Spleen (tissue), 11 donors: Measurements from ENCODE around the gene TKFC. TPM values are rescaled to one million over a fixed set of nuclear protein-coding genes. Genes with fewer than 3 reads are reported as not detected.

Experiments used
- DNase-seq: peaks from one replicate; pipeline ENCODE4 v3.0.0-alpha.2; 2020
- H3K27ac ChIP-seq, 8 donors: fragments of 200-600 bp; sonication (generic) in 7 of 8; 1 replicate in 4 of 8; 2 replicates in 4 of 8; pipeline versions ENCODE4 v1.5.0 to v1.8.0; 2016 to 2021; ENCODE audit warnings: inconsistent platforms in 4 of 8, mild to moderate bottlenecking in 4 of 8, moderate library complexity in 1 of 8
- H3K27me3 ChIP-seq, 7 donors: fragments of 200-600 bp; sonication (generic) in 6 of 7; replicated peaks in 1 of 7; 1 replicate in 4 of 7; 2 replicates in 3 of 7; pipeline versions ENCODE4 v1.5.0 to v1.8.0; 2016 to 2021; ENCODE audit warnings: inconsistent platforms in 3 of 7, mild to moderate bottlenecking in 1 of 7
- H3K36me3 ChIP-seq, 6 donors: fragments of 200-600 bp; sonication (generic) in 5 of 6; 1 replicate in 4 of 6; 2 replicates in 2 of 6; pipeline versions ENCODE4 v1.5.0 to v1.8.0; 2016 to 2021; ENCODE audit warnings: inconsistent platforms in 2 of 6
- H3K4me1 ChIP-seq, 6 donors: fragments of 200-600 bp; sonication (generic) in 5 of 6; 1 replicate in 3 of 6; 2 replicates in 3 of 6; pipeline versions ENCODE4 v1.5.0 to v1.8.0; 2016 to 2021; ENCODE audit warnings: inconsistent platforms in 3 of 6
- H3K4me3 ChIP-seq, 8 donors: fragments of 200-600 bp; sonication (generic) in 7 of 8; 1 replicate in 4 of 8; 2 replicates in 4 of 8; pipeline versions ENCODE4 v1.5.0 to v1.8.0; 2016 to 2021; ENCODE audit warnings: inconsistent platforms in 4 of 8, mild to moderate bottlenecking in 4 of 8, moderate library complexity in 2 of 8
- H3K9me3 ChIP-seq, 8 donors: fragments of 200-600 bp; sonication (generic) in 7 of 8; 1 replicate in 4 of 8; 2 replicates in 4 of 8; pipeline versions ENCODE4 v1.5.0 to v1.8.0; 2016 to 2021; ENCODE audit warnings: inconsistent platforms in 4 of 8
- CTCF ChIP-seq, 11 experiments: fragments of 200-600 bp in 7 of 11; fragments of 450-650 bp in 4 of 11; sonication (generic) in 4 of 11; IDR thresholded peaks in 8 of 11; conservative IDR thresholded peaks in 3 of 11; 1 replicate in 7 of 11; 2 replicates in 4 of 11; pipeline versions ENCODE4 v1.4.0 to v1.8.0; 2016 to 2021; ENCODE audit warnings: antibody characterized with exemption in 11 of 11, inconsistent platforms in 4 of 11, mild to moderate bottlenecking in 1 of 11
- POLR2A ChIP-seq, 3 donors: fragments of 450-650 bp; IDR thresholded peaks; one replicate each; pipeline ENCODE4 v1.5.1; 2017; ENCODE audit warnings: antibody characterized with exemption in 3 of 3, mild to moderate bottlenecking in 1 of 3
- POLR2AphosphoS5 ChIP-seq, 3 donors: sonication (generic); formaldehyde crosslinking; IDR thresholded peaks; one replicate each; pipeline ENCODE4 v1.5.1; 2017; ENCODE audit warnings: antibody characterized with exemption in 3 of 3
- WGBS, 5 donors: extraction: QIAGEN DNeasy Blood & Tissue Kit in 3 of 5; methylation state at CpG; one replicate each; pipeline versions ENCODE4 v1.1.5 to v1.1.7; 2013 to 2018; 5-methylcytosine and 5-hydroxymethylcytosine counted together
- intact Hi-C: fragments of 100-400 bp; cut with DNase I; formaldehyde crosslinking; loops from one replicate; pipeline ENCODE4 v1.15.0; 2023; ENCODE audit warnings: low total_unique reads
- polyA plus RNA-seq, 3 donors: library from polyadenylated mRNA; stranded (reverse); fragments of 200-250 nt; gene quantifications; one replicate each; pipeline ENCODE4 v1.2.1, GENCODE V29; 2013
- total RNA-seq, 7 donors: library from RNA; depleted of rRNA in 3 of 7; stranded (reverse); fragments of >200 nt in 3 of 7; fragmentation: NEBNext Ultra II Directional in 4 of 7; extraction: Animal tissue kit (Norgen Biotek cat#: 25700) in 4 of 7; gene quantifications; one replicate each; pipeline versions ENCODE4 v1.1.0 to v1.2.1, GENCODE V29; 2016 to 2021
- donor health status: healthy with polysubstance abuse.
- donor health status: DM: no; HTN: no; CAD: no; lungs with moderate emphysema.
- donor health status: DM: no; HTN: no; CAD: no.
- donor health status: Bipolar disorder and iron deficiency.
- donor health status: healthy.
- donor health status: DM: no; HTN: no; CAD: no.
- donor health status: DM: yes; HTN: yes; CAD: no.

The TKFC gene
- total and polyA plus RNA-seq, 10 donors = 30.6 to 61.5 (median 34.9) TPM

DNA sequence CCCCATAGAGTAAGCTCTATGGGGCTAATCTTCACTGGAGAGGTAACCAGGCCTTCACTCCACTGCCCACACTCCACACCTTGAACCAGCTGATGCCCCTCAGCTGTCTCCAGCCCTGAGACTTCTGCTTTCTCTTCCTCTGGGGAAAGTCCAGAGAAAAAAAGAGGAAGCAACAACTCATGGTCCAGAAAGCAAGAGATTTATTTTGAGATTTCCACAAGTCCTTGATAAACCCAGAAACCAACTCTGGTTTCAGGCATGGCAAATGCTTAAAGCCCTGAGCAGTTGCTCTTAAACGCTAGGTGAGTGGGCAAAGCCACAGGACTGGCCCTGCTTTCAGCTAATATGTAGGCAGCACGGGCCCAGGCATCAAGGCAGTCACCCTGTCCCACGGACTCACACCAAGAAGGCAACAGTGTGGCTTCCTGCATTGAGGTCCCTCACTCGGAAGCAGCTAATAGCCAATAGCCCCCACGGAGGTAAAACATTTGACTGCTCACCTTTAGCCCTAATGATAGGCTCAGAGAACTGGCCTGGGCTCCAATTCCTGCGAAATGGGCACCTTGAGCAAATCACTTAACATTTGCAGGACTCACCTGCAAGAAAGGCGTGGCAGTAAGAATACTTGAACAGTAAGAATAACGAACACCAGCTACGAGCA is 24.3 kb downstream of the TKFC start:
- peak in 2 of 3 donors; percentile 53 to 80 for TF ChIP-seq POLR2AphosphoS5 (IDR thresholded peaks at IDR 0.05)
- TF ChIP-seq CTCF (IDR thresholded peaks at IDR 0.05 in 8 of 11, conservative IDR thresholded peaks at IDR 0.05 in 3 of 11) = no peak
- no peak for TF ChIP-seq POLR2A (IDR thresholded peaks at IDR 0.05)
- Histone ChIP-seq H3K36me3 (peaks cover 0 to 42% (median 22%) of the 10 kb centered on the region in 6 donors), H3K4me3 (peak overlapping the region in 2 of 8 donors; percentile 26 to 63), H3K27ac (peak overlapping the region; percentile 63 to 100 (median 88)), H3K4me1 (peaks cover 31 to 92% (median 80%) of the 10 kb centered on the region in 6 donors), H3K9me3 (no peaks in the 10 kb centered on the region), H3K27me3 (no peaks in the 10 kb centered on the region)
- 49 to 64% (median 53%) methylated on average over 6 to 9 of the region's 9 CpGs for WGBS, 5 donors
- peak; percentile 86 for DNase-seq
- intact Hi-C loops = no loop called here

GRCh38 chr11:61357894-61358239 is 24.8 kb downstream of the TKFC start:
- intact Hi-C loops = no loop called here

GRCh38 chr11:61358566-61358965 is 25.5 kb downstream of the TKFC start:
- intact Hi-C loops = no loop called here
- DNase-seq = no peak
- H3K9me3 ChIP-seq = no peaks in the 10 kb centered on the region
- 88 to 95% (median 93%) methylated on average over 11 of the region's 11 CpGs for WGBS, 5 donors
- H3K27me3 ChIP-seq = no peaks in the 10 kb centered on the region
- no peak for TF ChIP-seq POLR2A (IDR thresholded peaks at IDR 0.05)
- no peak for TF ChIP-seq CTCF (IDR thresholded peaks at IDR 0.05 in 8 of 11, conservative IDR thresholded peaks at IDR 0.05 in 3 of 11)
- no peak for TF ChIP-seq POLR2AphosphoS5 (IDR thresholded peaks at IDR 0.05)
- H3K4me3 ChIP-seq = peak overlapping the region in 1 of 8 donors; percentile 93
- peaks cover 0 to 31% (median 10%) of the 10 kb centered on the region in 6 donors for H3K36me3 ChIP-seq
- peak overlapping the region; percentile 22 to 100 (median 98) for H3K27ac ChIP-seq
- peaks cover 40 to 92% (median 85%) of the 10 kb centered on the region in 6 donors for H3K4me1 ChIP-seq

More at GRCh38 chr11:61357894-61358239, 24.8 kb downstream of the TKFC start:
- H3K9me3 ChIP-seq = no peaks in the 10 kb centered on the region
- H3K4me3 ChIP-seq = peak overlapping the region in 1 of 8 donors; percentile 63
- no peak for DNase-seq
- H3K36me3 ChIP-seq = peaks cover 0 to 37% (median 17%) of the 10 kb centered on the region in 6 donors
- no peak for TF ChIP-seq POLR2A (IDR thresholded peaks at IDR 0.05)
- TF ChIP-seq CTCF (IDR thresholded peaks at IDR 0.05 in 8 of 11, conservative IDR thresholded peaks at IDR 0.05 in 3 of 11) = no peak
- no peak for TF ChIP-seq POLR2AphosphoS5 (IDR thresholded peaks at IDR 0.05)
- H3K27ac ChIP-seq = peak overlapping the region; percentile 63 to 100 (median 88)
- 66 to 81% (median 75%) methylated on average over 6 of the region's 6 CpGs for WGBS, 5 donors
- peaks cover 33 to 92% (median 84%) of the 10 kb centered on the region in 6 donors for H3K4me1 ChIP-seq
- H3K27me3 ChIP-seq = no peaks in the 10 kb centered on the region

GRCh38 chr11:61359516-61359915 is 26.5 kb downstream of the TKFC start:
- no peaks in the 10 kb centered on the region for H3K9me3 ChIP-seq
- H3K27ac ChIP-seq = peak overlapping the region in 6 of 8 donors; percentile 36 to 100 (median 99)
- H3K27me3 ChIP-seq = no peaks in the 10 kb centered on the region
- peaks cover 0 to 31% (median 12%) of the 10 kb centered on the region in 6 donors for H3K36me3 ChIP-seq
- H3K4me3 ChIP-seq = peak overlapping the region in 4 of 8 donors; percentile 59 to 93 (median 77)
- TF ChIP-seq CTCF (IDR thresholded peaks at IDR 0.05 in 8 of 11, conservative IDR thresholded peaks at IDR 0.05 in 3 of 11) = no peak
- no peak for TF ChIP-seq POLR2AphosphoS5 (IDR thresholded peaks at IDR 0.05)
- TF ChIP-seq POLR2A (IDR thresholded peaks at IDR 0.05) = no peak
- DNase-seq = no peak
- intact Hi-C loops = no loop called here
- H3K4me1 ChIP-seq = peaks cover 41 to 92% (median 81%) of the 10 kb centered on the region in 6 donors
- 62 to 76% (median 68%) methylated on average over 6 of the region's 6 CpGs for WGBS, 5 donors
